Activated CD4-positive, alpha-beta T cell treated with anti-CD3 and anti-CD28 coated beads, Interleukin-10, Interleukin-2, amounts not matched to agents 100 ng/mL and 50 ng/mL, durations not matched to agents 16 hours and 8 hours (primary cell): ENCODE measurements around the gene STEAP4.
"Not testable (repeated sequence)": the region's sequence is repeated elsewhere in the genome, so short reads cannot be mapped to it uniquely, and the experiment has no call there.

ENCODE experiments used
- DNase-seq: peaks from one replicate; pipeline ENCODE4 v3.0.0-alpha.2; 2020

The STEAP4 gene

DNA sequence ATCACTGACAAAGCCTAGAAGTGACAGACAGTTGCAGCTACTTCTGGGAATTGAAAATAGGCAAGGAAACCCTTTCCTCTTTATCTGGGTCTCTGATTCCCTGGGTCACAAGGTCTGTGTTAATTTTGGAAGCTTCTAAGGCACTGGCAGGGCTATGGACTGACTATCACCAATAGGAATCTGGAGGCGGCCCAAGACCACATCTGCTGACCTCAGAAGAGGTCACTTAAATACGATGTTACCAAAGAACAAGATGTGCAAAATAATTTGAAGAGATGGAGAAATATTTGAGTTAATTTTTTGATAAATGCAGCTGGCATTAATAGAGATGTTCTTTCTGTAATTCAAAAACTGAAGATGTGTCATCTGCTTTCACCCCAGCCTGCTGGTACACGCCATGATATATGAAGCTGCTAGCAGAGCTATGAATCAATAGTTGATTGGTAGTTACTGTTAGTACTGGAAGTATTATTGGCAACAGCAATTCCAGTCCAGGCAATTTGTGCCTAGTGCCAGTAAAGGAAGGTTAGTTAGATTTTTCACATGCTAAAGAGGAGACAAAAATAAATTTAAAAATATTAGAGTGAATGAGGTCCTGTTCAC lies 5.5 kb upstream of the STEAP4 start:
- DNase-seq: no peak

DNA sequence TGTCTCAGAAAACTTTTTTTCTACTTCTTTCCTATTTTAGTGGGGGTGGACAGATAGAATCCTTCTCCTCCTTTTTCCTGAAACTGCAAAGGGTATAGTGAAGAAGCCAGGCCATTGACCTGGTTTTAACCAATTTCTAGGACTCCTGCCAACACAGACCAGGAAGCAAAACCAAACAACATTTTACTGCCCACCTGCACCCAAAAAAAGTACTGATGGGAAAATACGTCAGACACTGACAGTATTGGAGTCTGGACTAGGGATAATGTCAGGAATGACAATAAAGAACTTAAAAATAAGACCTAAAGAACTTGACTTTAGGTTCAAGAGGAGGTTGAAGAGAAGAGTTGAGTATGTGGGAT lies 5.0 kb upstream of the STEAP4 start:
- no peak for DNase-seq

DNA sequence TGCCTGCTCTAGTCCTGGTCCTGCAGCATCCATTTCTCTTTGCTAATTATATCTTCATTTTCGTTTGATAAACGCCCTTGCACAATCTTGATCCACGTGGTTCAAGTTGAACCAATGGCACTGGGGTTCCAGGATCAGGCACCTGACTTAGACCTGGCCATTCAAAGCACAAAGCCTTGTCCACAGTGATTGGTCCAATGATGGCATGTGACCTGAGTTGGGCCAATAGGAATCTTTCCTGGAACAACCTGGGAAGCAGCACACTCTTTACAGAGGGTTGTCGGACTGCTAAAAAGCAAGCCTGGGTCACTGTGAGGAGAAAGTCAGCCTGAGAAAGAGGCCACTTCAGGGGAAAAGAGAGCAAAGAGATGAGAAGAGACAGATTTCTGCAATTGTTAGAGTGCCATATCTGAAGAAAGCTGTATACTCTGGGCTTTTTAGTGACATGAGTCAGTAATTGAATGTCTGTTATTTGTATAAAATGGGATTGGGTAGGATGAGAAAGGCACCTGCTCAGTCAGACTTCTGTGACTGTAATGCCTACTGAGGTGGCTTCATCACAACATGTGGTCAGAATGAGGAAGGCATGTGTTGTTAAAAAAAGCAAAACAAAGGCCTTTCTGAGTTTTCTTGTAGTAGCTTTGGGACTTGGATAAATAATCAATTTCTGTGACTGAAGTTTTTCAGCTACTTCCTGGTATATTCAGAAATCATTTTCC lies 4.4 kb upstream of the STEAP4 start:
- DNase-seq: no peak

- DNase-seq: no peak
Measured at GRCh38 chr7:88309819-88310218, 3.1 kb upstream of the STEAP4 start.

DNA sequence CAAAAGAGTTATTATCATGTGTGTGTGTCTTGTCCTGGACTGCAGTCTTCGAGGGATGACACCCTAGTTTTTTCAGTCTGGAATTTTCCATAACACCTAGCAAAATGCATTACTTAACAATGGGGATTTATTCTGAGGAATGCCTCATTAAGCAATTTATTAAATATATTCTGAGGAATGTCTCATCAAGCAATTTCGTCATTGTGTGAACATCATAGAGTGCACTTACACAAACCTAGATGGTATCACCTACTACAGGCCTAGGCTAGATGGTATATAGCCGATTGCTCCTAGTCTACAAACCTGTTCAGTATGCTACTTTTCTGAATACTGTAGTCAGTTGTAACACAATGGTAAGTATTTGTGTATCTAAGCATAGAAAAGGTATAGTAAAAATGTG lies 1.1 kb upstream of the STEAP4 start:
- DNase-seq: no peak

DNA sequence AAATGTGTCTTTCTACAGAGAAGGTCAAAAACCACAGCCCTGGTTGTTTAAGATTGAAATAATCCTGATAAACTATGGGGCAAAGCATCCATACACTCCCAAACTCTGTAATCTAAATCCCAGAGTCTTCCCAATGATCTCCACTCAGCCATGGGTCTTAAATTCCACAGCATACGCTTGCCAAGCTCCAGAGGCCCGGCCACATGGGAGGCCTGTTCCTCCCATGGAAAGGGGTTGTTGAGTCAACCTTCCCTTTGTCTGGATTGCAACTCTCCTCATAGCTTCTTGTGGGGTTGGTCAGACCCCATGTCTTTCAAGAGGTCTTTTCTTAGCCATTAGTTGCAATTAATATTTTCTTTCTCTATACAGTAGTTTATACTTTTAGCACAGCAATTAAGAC lies 718 bp upstream of the STEAP4 start:
- no peak for DNase-seq

DNA sequence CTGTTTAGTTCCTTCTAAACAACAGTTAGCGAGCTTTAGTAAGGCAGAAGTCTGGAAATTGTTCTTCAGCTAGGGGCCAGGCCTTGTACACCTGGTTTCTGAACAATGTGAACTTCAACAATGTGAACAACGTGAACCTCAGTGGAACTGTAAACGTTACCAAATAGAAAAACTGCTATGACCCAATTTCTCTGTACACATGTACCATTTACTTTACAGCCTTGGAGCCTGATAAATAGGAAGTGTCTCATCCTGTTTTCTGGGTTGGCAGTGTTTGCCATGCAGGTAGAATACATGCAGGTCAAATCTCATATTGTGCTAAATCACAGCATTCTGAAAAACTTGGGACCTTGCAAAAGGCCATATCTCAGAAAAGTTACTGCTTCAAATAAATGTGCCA lies 1.6 kb downstream of the STEAP4 start:
- DNase-seq: no peak

GRCh38 chr7:88302486-88302885 lies 4.2 kb downstream of the STEAP4 start:
- no peak for DNase-seq

GRCh38 chr7:88301924-88302323 lies 4.8 kb downstream of the STEAP4 start:
- no peak for DNase-seq

DNA sequence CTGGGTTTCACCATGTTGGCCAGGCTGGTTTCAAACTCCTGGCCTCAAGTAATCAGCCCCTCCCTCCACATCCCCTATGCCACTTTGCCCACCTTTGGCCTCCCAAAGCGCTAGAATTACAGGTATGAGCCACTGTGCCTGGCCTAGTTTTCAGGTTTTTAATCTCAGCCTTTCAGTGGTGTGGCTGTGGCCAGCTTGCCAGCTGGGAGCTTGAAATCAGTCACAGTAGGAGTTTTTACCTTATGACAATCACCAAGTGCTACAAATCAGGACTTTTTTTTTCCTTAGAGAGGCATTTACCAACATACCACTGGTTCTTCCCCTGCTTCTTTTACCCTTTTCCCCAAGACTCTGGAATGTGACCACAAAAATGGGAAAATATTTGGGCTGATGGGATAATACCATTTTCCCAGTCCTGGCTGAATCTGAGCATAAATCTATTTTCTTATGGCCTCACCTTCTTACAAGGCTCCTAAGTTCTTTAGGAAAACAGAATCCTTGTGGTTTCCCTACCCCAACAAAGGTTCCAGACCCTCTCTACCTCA lies 6.2 kb downstream of the STEAP4 start:
- DNase-seq: no peak

- DNase-seq: no peak
Measured at GRCh38 chr7:88299126-88299525, 7.6 kb downstream of the STEAP4 start.

DNA sequence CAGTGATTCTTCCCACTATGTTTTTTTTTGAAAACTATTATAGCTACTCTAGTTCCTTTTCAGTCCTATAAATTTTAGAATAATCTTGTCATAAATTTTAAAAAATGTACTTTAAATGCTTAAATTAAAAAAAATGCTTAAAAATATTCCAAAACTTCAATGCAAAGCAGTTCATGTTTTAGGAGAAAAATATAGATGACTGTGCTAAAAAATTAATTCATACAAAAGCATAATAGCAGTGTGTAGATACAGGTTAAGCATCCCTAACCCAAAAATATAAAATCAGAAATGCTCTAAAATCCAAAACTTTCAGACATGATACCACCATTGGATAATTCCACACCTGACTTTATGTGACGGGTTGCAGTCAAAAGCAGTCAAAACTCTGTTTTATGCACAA lies 12.8 kb downstream of the STEAP4 start:
- DNase-seq: no peak

GRCh38 chr7:88291398-88292173 lies 15.1 kb downstream of the STEAP4 start:
- no peak for DNase-seq

DNA sequence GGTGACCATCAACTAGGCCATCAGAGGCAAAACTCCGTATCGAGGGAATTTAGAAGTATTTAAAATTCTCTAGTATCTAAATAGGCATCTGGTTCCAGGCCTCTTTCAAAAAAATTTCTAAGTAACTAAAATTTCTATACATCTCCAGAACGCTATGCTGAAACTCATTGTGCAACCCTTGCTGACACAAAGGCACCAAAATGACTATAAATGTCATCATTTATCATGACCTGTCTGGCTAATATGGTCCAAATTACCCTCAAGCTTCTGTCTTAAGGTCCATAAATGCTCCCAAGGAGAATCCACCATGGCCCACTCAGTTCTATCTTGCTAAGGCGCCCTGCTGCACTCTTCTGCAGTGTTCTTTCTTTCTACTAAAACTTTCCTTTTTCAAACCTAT lies 16.2 kb downstream of the STEAP4 start:
- no peak for DNase-seq

DNA sequence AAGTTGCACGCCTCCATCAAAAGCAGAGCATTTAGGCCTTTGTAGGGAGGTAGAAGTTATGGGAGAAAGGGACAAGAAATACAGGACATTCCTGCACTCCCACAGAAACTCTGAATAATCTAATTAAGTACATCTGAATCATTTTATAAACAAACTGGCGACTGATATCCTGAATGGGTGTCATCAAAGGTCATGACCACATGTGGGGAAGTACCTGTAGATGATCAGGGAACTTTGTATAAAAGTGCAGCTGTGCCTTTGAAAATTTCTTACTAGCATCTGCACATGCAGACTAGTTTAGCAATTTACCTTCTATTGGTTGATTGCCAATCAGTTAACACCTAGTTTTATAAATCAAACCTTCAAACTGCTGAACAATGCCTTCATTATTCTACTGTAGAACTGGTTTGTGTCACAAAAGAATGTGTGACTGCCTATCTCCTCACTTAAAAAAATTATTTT lies 17.1 kb downstream of the STEAP4 start:
- no peak for DNase-seq

DNA sequence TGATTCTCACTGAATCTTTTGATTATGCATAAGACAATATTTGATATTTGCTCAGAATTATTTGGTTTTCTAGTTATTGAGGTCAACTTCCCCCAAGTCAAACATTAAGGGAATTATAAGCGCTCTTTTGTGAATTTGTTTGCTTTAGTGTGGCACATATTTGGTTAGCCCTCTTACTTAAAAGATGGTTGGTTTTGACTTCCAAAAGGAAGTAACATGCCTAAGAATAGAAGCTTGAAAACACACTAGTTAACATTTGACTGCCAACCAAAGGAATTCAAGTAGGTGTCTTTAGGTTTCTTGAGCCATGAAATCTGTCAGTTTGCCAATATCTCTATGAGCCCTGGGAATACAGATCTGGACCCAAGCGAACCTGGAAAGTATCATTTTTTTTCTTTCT lies 24.9 kb downstream of the STEAP4 start:
- no peak for DNase-seq

- no peak for DNase-seq
Measured at GRCh38 chr7:88280801-88281200, 25.9 kb downstream of the STEAP4 start.

DNA sequence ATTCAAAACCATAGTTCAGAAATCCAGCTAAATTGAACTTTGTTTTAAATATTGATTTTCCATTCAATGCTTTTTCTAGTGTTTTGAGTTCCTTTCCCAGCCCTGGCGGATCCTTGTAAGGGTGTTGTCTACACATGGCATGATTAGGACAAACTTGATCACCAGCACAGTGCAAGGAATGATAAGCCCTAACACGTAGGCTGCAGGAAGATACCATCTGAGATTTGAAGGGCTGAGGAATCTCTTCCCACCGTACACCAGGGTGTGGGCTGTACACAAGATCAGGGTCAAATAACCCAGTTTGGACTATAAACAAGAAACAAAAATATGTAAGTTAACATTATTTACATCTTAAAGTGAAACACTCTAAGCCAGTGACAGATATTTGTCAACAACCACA lies 27.4 kb downstream of the STEAP4 start:
- DNase-seq: no peak

GRCh38 chr7:88278881-88279280 lies 27.8 kb downstream of the STEAP4 start:
- DNase-seq: no peak

DNA sequence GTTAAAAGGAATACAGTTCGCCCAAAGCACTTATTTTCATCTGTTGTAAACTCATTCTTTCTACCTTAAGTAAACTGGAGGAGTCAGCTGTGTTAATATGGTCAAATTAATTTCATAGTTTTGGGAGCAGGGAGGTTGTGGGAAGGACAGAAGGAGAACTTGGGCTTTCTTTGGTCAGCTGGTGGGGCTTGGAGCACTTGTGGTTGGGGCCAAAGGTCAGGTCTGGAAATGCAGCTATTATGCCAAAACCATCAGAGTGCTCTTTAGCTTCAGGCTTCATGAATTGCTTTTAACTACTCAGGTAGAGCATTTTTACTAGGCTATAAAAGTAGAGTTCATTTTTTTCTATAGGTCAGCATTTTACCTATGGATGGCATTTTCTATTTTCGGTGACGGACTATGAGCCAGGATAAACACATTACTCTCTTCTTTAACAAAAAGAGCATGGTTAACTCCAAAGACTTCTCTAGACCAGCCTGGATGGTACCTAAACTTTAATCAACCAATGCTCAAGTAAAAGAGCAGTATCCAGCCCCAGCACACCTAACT lies 30.0 kb downstream of the STEAP4 start:
- DNase-seq: no peak

DNA sequence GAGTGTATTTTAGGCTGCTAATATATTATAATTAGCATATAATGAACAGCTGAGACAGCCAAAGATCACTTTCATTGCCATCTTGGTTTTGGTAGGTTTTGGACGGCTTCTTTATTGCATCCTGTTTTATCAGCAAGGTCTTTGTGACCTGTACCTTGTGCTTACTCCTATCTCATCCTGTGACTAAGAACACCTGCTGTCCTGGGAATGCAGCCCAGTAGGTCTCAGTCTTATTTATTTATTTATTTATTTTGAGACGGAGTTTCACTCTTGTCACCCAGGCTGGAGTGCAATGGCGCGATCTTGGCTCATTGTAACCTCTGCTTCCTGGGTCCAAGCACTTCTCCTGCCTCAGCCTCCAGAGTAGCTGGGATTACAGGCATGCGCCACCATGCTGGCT lies 31.8 kb downstream of the STEAP4 start:
- DNase-seq: not testable (repeated sequence)

GRCh38 chr7:88269586-88269985 lies 37.1 kb downstream of the STEAP4 start:
- no peak for DNase-seq

DNA sequence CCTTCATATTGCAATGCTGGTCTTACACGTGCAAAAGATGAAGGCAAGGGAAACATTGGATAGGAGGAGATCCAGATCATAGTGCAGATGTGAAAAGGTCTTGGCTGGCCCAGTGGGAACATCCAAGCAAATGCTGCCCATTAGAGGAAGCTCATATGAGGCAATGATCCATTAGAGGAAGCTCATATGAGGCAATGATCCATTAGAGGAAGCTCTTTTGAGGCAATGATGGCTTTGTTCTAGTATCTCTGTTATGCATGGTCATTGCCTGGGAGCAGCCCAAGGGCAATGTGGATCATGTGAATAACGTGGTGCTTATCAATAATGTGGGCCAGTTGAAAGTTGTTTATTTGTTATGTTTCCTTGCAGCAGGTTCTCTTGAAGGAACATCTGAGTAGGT lies 37.8 kb downstream of the STEAP4 start:
- DNase-seq: no peak

GRCh38 chr7:88268051-88268450 lies 38.6 kb downstream of the STEAP4 start:
- DNase-seq: no peak
